HUES48 (cell line): Measurements from ENCODE around the gene SH3PXD2B.
"Not testable (repeated sequence)": the region's sequence is repeated elsewhere in the genome, so short reads cannot be mapped to it uniquely, and the experiment has no call there.

ENCODE experiments used
- H3K27ac ChIP-seq: one replicate; pipeline ENCODE4 v1.7.0; 2013; ENCODE audit warnings: low read depth, low read length, inconsistent platforms
- H3K27me3 ChIP-seq: 2 replicates; pipeline ENCODE4 v1.6.1; 2013; ENCODE audit warnings: mild to moderate bottlenecking, low read length; ENCODE audit not compliant: control insufficient read depth, insufficient read depth
- H3K36me3 ChIP-seq: 2 replicates; pipeline ENCODE4 v1.6.1; 2013; ENCODE audit warnings: low read length; ENCODE audit not compliant: control insufficient read depth, insufficient read depth
- H3K4me1 ChIP-seq: 2 replicates; pipeline ENCODE4 v1.6.1; 2013; ENCODE audit warnings: mild to moderate bottlenecking, low read length; ENCODE audit not compliant: control insufficient read depth, insufficient read depth
- H3K4me3 ChIP-seq: 2 replicates; pipeline ENCODE4 v1.5.1; 2013; ENCODE audit warnings: mild to moderate bottlenecking, low read depth, low read length
- H3K9ac ChIP-seq: 2 replicates; pipeline ENCODE4 v1.6.1; 2013; ENCODE audit warnings: mild to moderate bottlenecking, low read depth, low read length, moderate library complexity
- H3K9me3 ChIP-seq: 2 replicates; pipeline ENCODE4 v1.6.1; 2013; ENCODE audit warnings: low read length; ENCODE audit not compliant: control insufficient read depth, insufficient read depth

The SH3PXD2B gene

GRCh38 chr5:172482156-172483020 lies 28.1 kb upstream of the SH3PXD2B start:
- no peaks in the 10 kb centered on the region for H3K9me3 ChIP-seq
- H3K27me3 ChIP-seq, result no peaks in the 10 kb centered on the region
- no peaks in the 10 kb centered on the region for H3K36me3 ChIP-seq
- H3K4me3 ChIP-seq, result no peak overlapping the region
- H3K9ac ChIP-seq, result no peak overlapping the region
- H3K4me1 ChIP-seq, result peaks cover 4% of the 10 kb centered on the region; the same call in 1 of the 2 replicates
- no peak overlapping the region for H3K27ac ChIP-seq

- H3K9ac ChIP-seq, result no peak overlapping the region
- peaks cover 4% of the 10 kb centered on the region; the same call in 1 of the 2 replicates for H3K4me1 ChIP-seq
- no peak overlapping the region for H3K4me3 ChIP-seq
- no peaks in the 10 kb centered on the region for H3K27me3 ChIP-seq
- no peaks in the 10 kb centered on the region for H3K36me3 ChIP-seq
- no peaks in the 10 kb centered on the region for H3K9me3 ChIP-seq
- H3K27ac ChIP-seq, result no peak overlapping the region
Measured at GRCh38 chr5:172481011-172481800, 26.9 kb upstream of the SH3PXD2B start.

- Histone ChIP-seq H3K9ac (no peak overlapping the region), H3K27me3 (no peaks in the 10 kb centered on the region), H3K9me3 (no peaks in the 10 kb centered on the region), H3K27ac (no peak overlapping the region), H3K36me3 (no peaks in the 10 kb centered on the region), H3K4me3 (no peak overlapping the region), H3K4me1 (peaks cover 4% of the 10 kb centered on the region; the same call in 1 of the 2 replicates)
Measured at GRCh38 chr5:172479784-172480115, 25.4 kb upstream of the SH3PXD2B start.

GRCh38 chr5:172479034-172479783 lies 24.9 kb upstream of the SH3PXD2B start:
- peaks cover 4% of the 10 kb centered on the region; the same call in 1 of the 2 replicates for H3K4me1 ChIP-seq
- no peaks in the 10 kb centered on the region for H3K36me3 ChIP-seq
- no peak overlapping the region for H3K27ac ChIP-seq
- no peaks in the 10 kb centered on the region for H3K27me3 ChIP-seq
- H3K9me3 ChIP-seq, result no peaks in the 10 kb centered on the region
- no peak overlapping the region for H3K4me3 ChIP-seq
- no peak overlapping the region for H3K9ac ChIP-seq

GRCh38 chr5:172478695-172479033 lies 24.3 kb upstream of the SH3PXD2B start:
- H3K4me1 ChIP-seq, H3K27me3 ChIP-seq, H3K27ac ChIP-seq, H3K4me3 ChIP-seq, H3K9me3 ChIP-seq, H3K9ac ChIP-seq, H3K36me3 ChIP-seq: not testable (repeated sequence)

GRCh38 chr5:172478256-172478655 lies 23.9 kb upstream of the SH3PXD2B start:
- H3K36me3 ChIP-seq, result no peaks in the 10 kb centered on the region
- no peaks in the 10 kb centered on the region for H3K27me3 ChIP-seq
- no peaks in the 10 kb centered on the region for H3K9me3 ChIP-seq
- no peak overlapping the region for H3K4me3 ChIP-seq
- H3K27ac ChIP-seq, result no peak overlapping the region
- H3K9ac ChIP-seq, result no peak overlapping the region
- H3K4me1 ChIP-seq, result peaks cover 4% of the 10 kb centered on the region; the same call in 1 of the 2 replicates

- H3K9ac ChIP-seq, result no peak overlapping the region
- H3K27ac ChIP-seq, result no peak overlapping the region
- no peaks in the 10 kb centered on the region for H3K9me3 ChIP-seq
- no peaks in the 10 kb centered on the region for H3K36me3 ChIP-seq
- H3K4me3 ChIP-seq, result no peak overlapping the region
- peaks cover 4% of the 10 kb centered on the region; the same call in 1 of the 2 replicates for H3K4me1 ChIP-seq
- no peaks in the 10 kb centered on the region for H3K27me3 ChIP-seq
Measured at GRCh38 chr5:172477466-172477865, 23.1 kb upstream of the SH3PXD2B start.

GRCh38 chr5:172474293-172474692 lies 20.0 kb upstream of the SH3PXD2B start:
- H3K9ac ChIP-seq, result no peak overlapping the region
- H3K27me3 ChIP-seq, result no peaks in the 10 kb centered on the region
- H3K27ac ChIP-seq, result no peak overlapping the region
- no peak overlapping the region for H3K4me3 ChIP-seq
- peaks cover 2% of the 10 kb centered on the region; the same call in 1 of the 2 replicates for H3K4me1 ChIP-seq
- no peaks in the 10 kb centered on the region for H3K9me3 ChIP-seq
- no peaks in the 10 kb centered on the region for H3K36me3 ChIP-seq

GRCh38 chr5:172473427-172473826 lies 19.1 kb upstream of the SH3PXD2B start:
- no peaks in the 10 kb centered on the region for H3K4me1 ChIP-seq
- no peak overlapping the region for H3K27ac ChIP-seq
- no peaks in the 10 kb centered on the region for H3K9me3 ChIP-seq
- H3K4me3 ChIP-seq, result no peak overlapping the region
- H3K9ac ChIP-seq, result no peak overlapping the region
- H3K27me3 ChIP-seq, result no peaks in the 10 kb centered on the region
- no peaks in the 10 kb centered on the region for H3K36me3 ChIP-seq

- H3K27me3 ChIP-seq, result 0 out of 2 replicates have a peak, but pooled peaks cover 6% of the 10 kb centered on the region
- no peak overlapping the region for H3K27ac ChIP-seq
- no peaks in the 10 kb centered on the region for H3K9me3 ChIP-seq
- H3K36me3 ChIP-seq, result no peaks in the 10 kb centered on the region
- no peak overlapping the region for H3K4me3 ChIP-seq
- H3K9ac ChIP-seq, result no peak overlapping the region
- no peaks in the 10 kb centered on the region for H3K4me1 ChIP-seq
Measured at GRCh38 chr5:172469697-172470096, 15.4 kb upstream of the SH3PXD2B start.
